Activated T-cell treated with anti-CD3 and anti-CD28 coated beads for 1 hour (primary cell): ENCODE measurements around the gene TMEM181.
"Not testable (repeated sequence)": the region's sequence is repeated elsewhere in the genome, so short reads cannot be mapped to it uniquely, and the experiment has no call there.

ENCODE experiments used
- DNase-seq: peaks from one replicate; pipeline ENCODE4 v3.0.0-alpha.2; 2020; ENCODE audit warnings: low read depth

Gene TMEM181

GRCh38 chr6:158621694-158622544, 62.0 kb downstream of the TMEM181 start:
- no peak for DNase-seq

GRCh38 chr6:158622545-158623190, 62.8 kb downstream of the TMEM181 start:
- DNase-seq: no peak

- DNase-seq: no peak
Observed at GRCh38 chr6:158624684-158625682, 65.1 kb downstream of the TMEM181 start.

- no peak for DNase-seq
Observed at GRCh38 chr6:158625881-158626305, 66.0 kb downstream of the TMEM181 start.

GRCh38 chr6:158626360-158627167, 66.7 kb downstream of the TMEM181 start:
- no peak for DNase-seq

- no peak for DNase-seq
Observed at GRCh38 chr6:158627168-158627939, 67.5 kb downstream of the TMEM181 start.

GRCh38 chr6:158627940-158628211, 68.0 kb downstream of the TMEM181 start:
- DNase-seq: no peak

GRCh38 chr6:158628542-158628941, 68.7 kb downstream of the TMEM181 start:
- no peak for DNase-seq

- peak; percentile 21 for DNase-seq
Observed at GRCh38 chr6:158629367-158630221, 69.7 kb downstream of the TMEM181 start.

- DNase-seq: no peak
Observed at GRCh38 chr6:158630938-158631616, 71.2 kb downstream of the TMEM181 start.

- DNase-seq: no peak
Observed at GRCh38 chr6:158631678-158632537, 72.0 kb downstream of the TMEM181 start.

GRCh38 chr6:158632538-158633119, 72.7 kb downstream of the TMEM181 start:
- DNase-seq: not testable (repeated sequence)

- DNase-seq: no peak
Observed at GRCh38 chr6:158633127-158633526, 73.2 kb downstream of the TMEM181 start.

- no peak for DNase-seq
Observed at GRCh38 chr6:158634695-158635426, 75.0 kb downstream of the TMEM181 start.

- no peak for DNase-seq
Observed at GRCh38 chr6:158635427-158636073, 75.7 kb downstream of the TMEM181 start.

- no peak for DNase-seq
Observed at GRCh38 chr6:158636778-158637177, 76.9 kb downstream of the TMEM181 start.
